GM15510 (cell line): ENCODE data around the gene LRBA.

Source experiments
- POLR2A ChIP-seq: IDR thresholded peaks from 3 replicates; pipeline ENCODE4 v1.6.1; 2011; ENCODE audit warnings: borderline replicate concordance; ENCODE audit not compliant: insufficient read length; ENCODE audit errors: extremely low read depth

LRBA gene

DNA sequence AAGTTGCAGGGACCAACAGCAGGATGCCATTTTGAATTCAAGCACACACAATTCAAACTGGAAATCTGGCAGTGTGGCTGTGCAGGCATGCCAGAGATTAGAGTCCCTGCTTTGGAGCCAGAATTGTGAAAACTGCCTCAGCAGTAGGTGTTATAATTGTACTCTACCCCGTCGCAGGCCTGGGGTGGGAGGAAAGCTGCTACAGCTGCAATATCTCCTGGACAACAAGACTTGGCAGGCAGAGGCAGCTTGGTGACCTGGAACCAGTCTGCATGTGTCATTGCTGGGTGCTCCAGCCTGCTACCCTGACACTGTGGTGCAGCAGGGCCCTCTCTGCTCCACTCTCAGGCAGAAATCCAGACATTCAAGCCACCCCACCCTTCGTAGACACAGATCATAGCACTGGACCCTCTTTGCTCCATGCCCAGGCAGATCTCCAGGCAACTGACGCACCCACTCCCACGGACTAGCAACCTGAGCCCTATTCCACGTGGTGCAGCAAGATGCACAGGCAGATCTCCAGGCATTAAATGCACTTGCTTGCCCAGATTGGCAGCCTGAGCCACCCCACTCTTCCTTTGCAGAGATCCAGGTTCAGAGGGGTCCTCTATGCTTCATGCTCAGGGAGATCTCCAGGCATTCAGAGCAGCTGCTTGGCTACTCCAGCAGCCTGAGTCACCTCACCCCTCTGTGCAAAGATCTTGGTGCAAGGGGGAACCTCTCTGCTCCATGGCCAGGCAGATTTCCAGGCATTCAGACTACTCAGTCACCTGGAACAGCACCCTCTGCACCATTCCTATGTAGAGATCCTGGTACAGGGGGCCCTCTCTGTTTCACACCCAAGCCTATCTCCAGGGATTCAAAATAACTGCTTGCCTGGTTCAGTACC is 140.5 kb downstream of the LRBA start:
- TF ChIP-seq POLR2A, result no peak

- TF ChIP-seq POLR2A, result no peak
Measured at GRCh38 chr4:150867148-150867547, 147.9 kb downstream of the LRBA start.

- TF ChIP-seq POLR2A, result no peak
Measured at GRCh38 chr4:150863456-150863855, 151.6 kb downstream of the LRBA start.

DNA sequence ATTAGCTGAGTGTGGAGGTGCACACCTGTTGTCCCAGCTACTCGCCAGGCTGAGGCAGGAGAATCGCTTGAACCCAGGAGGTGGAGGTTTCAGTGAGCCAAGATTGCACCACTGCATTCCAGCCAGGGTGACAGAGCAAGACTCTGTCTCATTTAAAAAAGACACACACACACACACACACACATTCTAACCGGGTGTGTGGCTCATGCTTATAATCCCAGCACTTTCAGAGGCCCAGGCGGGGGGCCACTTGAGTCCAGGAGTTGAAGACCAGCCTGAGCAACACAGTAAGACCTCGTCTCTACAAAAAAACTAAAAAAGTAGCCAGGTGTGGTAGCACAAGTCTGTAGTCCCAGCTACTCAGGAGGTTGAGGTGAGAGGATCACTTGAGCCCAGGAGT is 152.3 kb downstream of the LRBA start:
- no peak for TF ChIP-seq POLR2A

- no peak for TF ChIP-seq POLR2A
Measured at GRCh38 chr4:150859453-150859852, 155.6 kb downstream of the LRBA start.

- TF ChIP-seq POLR2A, result no peak
Measured at GRCh38 chr4:150855981-150856510, 159.0 kb downstream of the LRBA start.

GRCh38 chr4:150854600-150854999 is 160.5 kb downstream of the LRBA start:
- no peak for TF ChIP-seq POLR2A

DNA sequence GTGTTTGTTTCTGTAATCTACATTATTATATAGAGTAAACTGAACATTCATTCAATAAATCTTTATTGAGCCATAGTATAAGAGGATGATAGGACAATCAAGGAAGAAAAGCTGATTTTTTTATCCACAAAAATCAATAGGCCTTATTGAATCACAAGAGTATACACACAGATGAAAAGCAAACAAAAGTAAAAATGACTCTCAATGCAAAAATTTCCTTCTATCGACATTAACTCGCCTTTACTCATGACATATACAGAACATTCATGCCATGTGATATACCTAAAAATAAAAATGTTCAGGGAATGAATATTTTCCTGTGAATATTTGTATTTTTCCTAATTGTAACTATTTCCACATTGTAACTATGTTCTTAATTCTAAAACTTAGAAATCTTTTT is 161.2 kb downstream of the LRBA start:
- TF ChIP-seq POLR2A, result no peak

DNA sequence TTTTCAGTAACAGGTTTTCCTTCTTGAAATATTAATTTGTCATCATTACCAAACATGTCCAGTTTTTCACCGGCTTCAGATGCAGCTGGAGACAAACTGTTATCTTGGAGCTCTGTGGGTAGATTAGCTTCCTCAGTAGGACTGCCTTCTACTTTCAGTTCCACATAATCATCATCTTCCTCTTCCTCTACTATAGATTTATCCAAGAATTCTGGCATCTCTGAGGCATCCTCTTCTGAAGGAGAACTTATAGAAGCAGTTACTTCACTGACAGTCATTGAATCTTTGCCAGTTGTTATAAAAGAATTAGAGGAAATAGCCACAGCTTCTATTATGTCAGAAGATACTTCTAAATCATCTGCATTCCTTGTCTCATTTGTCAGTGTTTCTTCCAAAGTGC is 162.9 kb downstream of the LRBA start:
- no peak for TF ChIP-seq POLR2A

- TF ChIP-seq POLR2A, result no peak
Measured at GRCh38 chr4:150849016-150849415, 166.1 kb downstream of the LRBA start.

DNA sequence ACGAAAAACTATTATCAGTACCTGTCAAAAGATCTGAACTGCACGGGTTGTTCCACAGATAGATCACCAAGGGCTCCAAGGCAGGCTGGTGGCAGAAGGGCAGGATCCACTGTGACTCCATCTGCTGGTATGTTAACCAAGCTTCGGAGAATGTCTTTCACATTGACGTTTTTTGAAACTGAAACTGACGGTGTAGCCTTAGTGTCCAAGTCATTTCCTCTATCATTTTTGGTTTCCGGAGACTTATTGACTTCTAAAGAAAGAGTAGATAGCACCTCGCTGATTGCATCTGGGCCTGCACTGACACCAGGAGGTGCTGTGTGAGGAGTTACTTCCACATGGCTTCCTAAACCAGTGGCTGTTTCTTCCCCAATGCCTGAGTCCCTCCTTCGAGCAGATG is 186.9 kb downstream of the LRBA start:
- TF ChIP-seq POLR2A, result no peak

- no peak for TF ChIP-seq POLR2A
Measured at GRCh38 chr4:150827226-150827625, 187.9 kb downstream of the LRBA start.

DNA sequence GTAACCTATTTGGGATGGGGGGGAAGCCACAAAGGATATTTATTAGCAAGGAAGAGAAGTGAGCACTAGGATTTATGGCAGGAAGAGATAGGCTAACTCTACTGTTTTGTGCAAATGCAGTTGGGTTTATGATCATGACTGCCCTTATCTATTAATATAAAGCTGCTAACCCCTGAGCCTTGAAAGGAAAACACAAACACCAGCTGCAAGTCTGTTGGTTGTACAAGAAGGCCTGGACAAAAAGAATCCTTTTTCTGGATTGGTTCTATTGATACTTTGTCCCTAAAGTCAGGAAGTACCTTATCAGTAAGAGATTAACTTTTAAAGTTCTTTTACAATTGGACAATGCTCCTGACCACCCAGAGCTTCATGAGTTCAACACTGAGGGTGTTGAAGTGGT is 188.8 kb downstream of the LRBA start:
- TF ChIP-seq POLR2A, result no peak

DNA sequence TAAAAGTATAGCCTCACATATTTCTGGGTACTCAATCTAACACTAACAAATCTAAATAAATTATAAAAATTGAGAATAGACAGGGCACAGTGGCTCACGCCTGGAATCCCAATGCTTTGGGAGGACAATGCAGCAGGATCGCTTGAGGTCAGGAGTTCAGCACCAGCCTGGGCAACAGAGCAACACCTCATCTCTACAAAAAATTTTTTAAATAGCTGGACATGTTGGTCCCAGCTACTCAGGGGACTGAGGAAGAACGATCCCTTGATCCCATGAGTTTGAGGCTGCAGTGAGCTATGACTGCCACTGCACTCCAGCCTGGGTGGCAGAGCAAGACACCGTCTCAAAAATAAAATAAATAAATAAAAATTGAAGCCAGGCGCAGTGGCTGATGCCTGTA is 192.7 kb downstream of the LRBA start:
- no peak for TF ChIP-seq POLR2A

DNA sequence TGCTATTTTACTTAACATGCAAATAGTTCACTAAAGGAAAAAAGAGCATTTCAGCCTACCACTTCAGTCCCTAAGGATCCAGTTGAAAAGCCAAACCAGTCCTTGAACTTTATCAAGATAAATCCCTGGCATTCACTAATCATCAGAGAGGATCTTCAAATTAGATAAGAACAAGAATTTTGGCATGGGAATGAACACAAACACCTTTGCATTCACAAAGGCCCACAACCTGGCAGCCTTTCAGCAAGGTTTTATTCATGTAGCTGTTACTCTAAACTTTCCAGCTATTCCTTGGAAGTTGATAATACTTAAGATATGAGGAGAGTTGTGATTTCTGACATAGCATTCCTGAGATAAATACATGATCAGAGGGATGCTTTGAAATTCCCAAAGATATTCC is 193.4 kb downstream of the LRBA start:
- TF ChIP-seq POLR2A, result no peak

GRCh38 chr4:150820409-150820808 is 194.7 kb downstream of the LRBA start:
- no peak for TF ChIP-seq POLR2A
